HepG2 (cell line): ENCODE measurements around the gene ZNF365. TPM values are rescaled to one million over a fixed set of nuclear protein-coding genes. Genes with fewer than 3 reads are reported as not detected.

ENCODE experiments used
- ATAC-seq: fragments of 200-7000 bp; cut with Tn5 transposase; 3 replicates; pipeline ENCODE4 v1.9.1; 2020; ENCODE audit warnings: mild to moderate bottlenecking, moderate library complexity
- BruUV-seq: library from RNA; stranded (reverse); fragments of 400-500 nt; replicated peaks from 2 replicates; lab custom pipeline; 2021; lab: Mats Ljungman, UMichigan
- CTCF ChIA-PET: fragments of 300-600 bp; formaldehyde crosslinking; extraction: SDS; loops from one replicate; lab custom pipeline; 2021; ENCODE audit warnings: low total read pairs, inconsistent platforms, low intra/inter-chr PET ratio; lab: Yijun Ruan, JAX
- POLR2A ChIA-PET: fragments of 350-600 bp; sonication (Branson Sonifier 250); formaldehyde crosslinking; loops from one replicate; lab custom pipeline; 2020; ENCODE audit warnings: antibody characterized with exemption, inconsistent platforms; lab: Yijun Ruan, JAX
- DNase-seq: peaks from one replicate; pipeline ENCODE4 v3.0.0-alpha.2; 2015; ENCODE audit warnings: low spot score
- FAIRE-seq: peaks from 3 replicates; lab custom pipeline; 2011; peaks lifted over from hg19 to GRCh38; lab: Jason Lieb, UNC
- H2AFZ ChIP-seq: one replicate; pipeline ENCODE4 v1.6.1; 2011; ENCODE audit warnings: low read length, inconsistent platforms
- H3K27ac ChIP-seq: fragments of 300-600 bp; 3 replicates; pipeline ENCODE4 v1.8.0; 2011; ENCODE audit warnings: mixed run types, mild to moderate bottlenecking, mixed read lengths, low read length, inconsistent platforms; ENCODE audit not compliant: insufficient read depth; ENCODE audit errors: extremely low read length
- H3K27me3 ChIP-seq, 2 experiments: fragments of 200-600 bp in 1 of 2; 2 replicates in 1 of 2; 3 replicates in 1 of 2; pipeline versions ENCODE4 v1.6.0 to v1.8.0; 2011; ENCODE audit warnings: low read length in 2 of 2, mild to moderate bottlenecking in 2 of 2, moderate library complexity in 2 of 2, inconsistent platforms in 1 of 2; ENCODE audit not compliant: insufficient read depth in 2 of 2, control insufficient read depth in 1 of 2
- H3K36me3 ChIP-seq, 2 experiments: fragments of 200-600 bp in 1 of 2; replicated peaks in 1 of 2; 2 replicates in 1 of 2; 3 replicates in 1 of 2; pipeline versions ENCODE4 v1.5.1 to v1.8.0; 2011; ENCODE audit warnings: low read length in 2 of 2, inconsistent platforms in 1 of 2; ENCODE audit not compliant: insufficient read depth in 2 of 2, control insufficient read depth in 1 of 2
- H3K4me1 ChIP-seq: 2 replicates; pipeline ENCODE4 v1.5.1; 2012; ENCODE audit warnings: low read length, inconsistent platforms; ENCODE audit not compliant: insufficient read depth
- H3K4me2 ChIP-seq: 2 replicates; pipeline ENCODE4 v1.6.0; 2011; ENCODE audit warnings: low read depth, low read length, inconsistent platforms
- H3K4me3 ChIP-seq, 3 experiments: fragments of 200-600 bp in 1 of 3; sonication (generic), shearing (Covaris generic) in 1 of 3; replicated peaks in 1 of 3; 2 replicates each; pipeline ENCODE4 v1.5.1; 2011 to 2016; ENCODE audit warnings: low read length in 3 of 3, inconsistent platforms in 2 of 3, low read depth in 2 of 3, mild to moderate bottlenecking in 2 of 3, control low read depth in 1 of 3, mixed read lengths in 1 of 3; ENCODE audit not compliant: insufficient read depth in 1 of 3
- H3K79me2 ChIP-seq: one replicate; pipeline ENCODE4 v1.6.1; 2011; ENCODE audit warnings: low read length, inconsistent platforms; ENCODE audit not compliant: insufficient read depth
- H3K9ac ChIP-seq: 2 replicates; pipeline ENCODE4 v1.6.0; 2011; ENCODE audit warnings: mild to moderate bottlenecking, low read depth, low read length, inconsistent platforms; ENCODE audit not compliant: insufficient read depth
- H3K9me3 ChIP-seq: 2 replicates; pipeline ENCODE4 v1.5.1; 2012; ENCODE audit warnings: mild to moderate bottlenecking, low read length
- H4K20me1 ChIP-seq: 2 replicates; pipeline ENCODE4 v1.6.0; 2011; ENCODE audit warnings: inconsistent platforms, mild to moderate bottlenecking, low read length, moderate library complexity; ENCODE audit not compliant: insufficient read depth
- GFI1 ChIP-seq: sonication (generic); formaldehyde crosslinking; IDR thresholded peaks from 2 replicates; pipeline ENCODE4 v1.5.0; 2020; ENCODE audit warnings: missing genetic modification reagents, mild to moderate bottlenecking, borderline replicate concordance
- HES4 ChIP-seq: sonication (generic); formaldehyde crosslinking; IDR thresholded peaks from 2 replicates; pipeline ENCODE4 v1.9.0; 2021; ENCODE audit warnings: mild to moderate bottlenecking, missing genetic modification reagents, borderline replicate concordance
- RNF219 ChIP-seq: sonication (generic); formaldehyde crosslinking; IDR thresholded peaks from 2 replicates; pipeline ENCODE4 v1.5.0; 2020; ENCODE audit warnings: mild to moderate bottlenecking, missing genetic modification reagents
- SALL1 ChIP-seq: sonication (generic); formaldehyde crosslinking; IDR thresholded peaks from 2 replicates; pipeline ENCODE4 v1.8.0; 2022; ENCODE audit warnings: mild to moderate bottlenecking, missing genetic modification reagents
- SRF ChIP-seq: IDR thresholded peaks from 2 replicates; pipeline ENCODE4 v1.6.1; 2011; ENCODE audit warnings: mild to moderate bottlenecking, low read depth, low read length, moderate library complexity
- THYN1 ChIP-seq: sonication (generic); formaldehyde crosslinking; IDR thresholded peaks from 2 replicates; pipeline ENCODE4 v1.8.1; 2023; ENCODE audit warnings: low read depth, mild to moderate bottlenecking, moderate library complexity, missing genetic modification reagents, borderline replicate concordance
- ZNF503 ChIP-seq: sonication (generic); formaldehyde crosslinking; IDR thresholded peaks from 2 replicates; pipeline ENCODE4 v1.4.0; 2020; ENCODE audit warnings: missing genetic modification reagents
- ZNF615 ChIP-seq: sonication (generic); formaldehyde crosslinking; IDR thresholded peaks from 2 replicates; pipeline ENCODE4 v1.5.0; 2020; ENCODE audit warnings: mild to moderate bottlenecking, missing genetic modification reagents, borderline replicate concordance
- ZNF800 ChIP-seq: sonication (generic); formaldehyde crosslinking; IDR thresholded peaks from 2 replicates; pipeline ENCODE4 v1.4.0; 2020; ENCODE audit warnings: missing genetic modification reagents
- WGBS: methylation state at CpG from one replicate; pipeline ENCODE4 v1.1.6; 2017; ENCODE audit warnings: low lambda C conversion rate; 5-methylcytosine and 5-hydroxymethylcytosine counted together
- in situ Hi-C: cut with HindIII; loops from 2 replicates; pipeline ENCODE4 v1.10.0; 2017; ENCODE audit warnings: low pct_unique_long_range_greater_than_20kb; ENCODE audit not compliant: extremely low pct_ligation_motif_present
- intact Hi-C: fragments of 100-400 bp; cut with micrococcal nuclease; formaldehyde crosslinking; loops from one replicate; pipeline ENCODE4 v1.10.0; 2022; ENCODE audit not compliant: unreplicated experiment
- polyA plus RNA-seq, 8 experiments: library from polyadenylated mRNA; depleted of rRNA in 3 of 8; stranded (reverse) in 7 of 8; unstranded in 1 of 8; fragments of >200 nt; fragmentation: Illumina TruSeq in 4 of 8; extraction: Trizol in 4 of 8; gene quantifications; 2 replicates each; pipeline versions ENCODE4 v1.2.1 to v1.2.3, GENCODE V29; 2011 to 2016; ENCODE audit warnings: low read depth in 4 of 8, missing spikeins in 1 of 8, mixed read lengths in 1 of 8; ENCODE audit not compliant: insufficient read depth in 1 of 8
- total RNA-seq, 5 experiments: library from RNA; depleted of rRNA; stranded (reverse); fragments of >200 nt; fragmentation: Illumina TruSeq; extraction: Trizol; gene quantifications; 2 replicates each; pipeline ENCODE4 v1.2.3, GENCODE V29; 2016; ENCODE audit warnings: low read depth in 1 of 5

ZNF365 gene
- total and polyA plus RNA-seq, 2 of the 13 experiments (the other 11 are each of a cell fraction or from before 2014, with no cell fraction given): not detected

GRCh38 chr10:62384447-62385081 is 10.4 kb downstream of the ZNF365 start:
- H4K20me1 ChIP-seq: no peaks in the 10 kb centered on the region
- no peak overlapping the region for H3K4me2 ChIP-seq
- H3K9ac ChIP-seq: no peak overlapping the region
- ChIA-PET POLR2A (no interaction called here), CTCF (no interaction called here)
- intact Hi-C loops: no loop called here
- peaks cover 0 to 15% of the 10 kb centered on the region in 2 experiments; a peak in 4 of 5 replicates for H3K27me3 ChIP-seq
- no TSS peak for BruUV-seq
- ATAC-seq (no peak), FAIRE-seq (no peak)
- no peaks in the 10 kb centered on the region for H3K4me1 ChIP-seq
- no peaks in the 10 kb centered on the region for H3K79me2 ChIP-seq
- H3K4me3 ChIP-seq: no peak overlapping the region
- no peak overlapping the region for H3K27ac ChIP-seq
- no peak for TF ChIP-seq THYN1 (CRISPR knock-in tag)
- no peak for TF ChIP-seq ZNF503 (CRISPR knock-in tag)
- TF ChIP-seq, all 625 proteins: peak for 0
- H2AFZ ChIP-seq: no peak overlapping the region
- no peaks in the 10 kb centered on the region for H3K9me3 ChIP-seq
- no peaks in the 10 kb centered on the region for H3K36me3 ChIP-seq
- in situ Hi-C loops: no loop called here
- DNase-seq: no peak
- WGBS: 5% methylated on average over 4 of the region's 4 CpGs

- no peak overlapping the region for H3K4me2 ChIP-seq
- FAIRE-seq (no peak), ATAC-seq (no peak), DNase-seq (no peak)
- BruUV-seq: no TSS peak
- no peak overlapping the region for H3K27ac ChIP-seq
- in situ Hi-C loops: no loop called here
- H3K9me3 ChIP-seq: no peaks in the 10 kb centered on the region
- peaks cover 0 to 15% of the 10 kb centered on the region in 2 experiments; a peak in 4 of 5 replicates for H3K27me3 ChIP-seq
- POLR2A ChIA-PET: no interaction called here
- CTCF ChIA-PET: no interaction called here
- 12% methylated on average over 4 of the region's 4 CpGs for WGBS
- no peak overlapping the region for H3K4me3 ChIP-seq
- no peaks in the 10 kb centered on the region for H4K20me1 ChIP-seq
- no peaks in the 10 kb centered on the region for H3K36me3 ChIP-seq
- intact Hi-C loops: no loop called here
- H3K79me2 ChIP-seq: no peaks in the 10 kb centered on the region
- no peak overlapping the region for H3K9ac ChIP-seq
- no peak overlapping the region for H2AFZ ChIP-seq
- H3K4me1 ChIP-seq: no peaks in the 10 kb centered on the region
- TF ChIP-seq RNF219 (CRISPR knock-in tag) (no peak), SALL1 (CRISPR knock-in tag) (no peak), HES4 (no peak), GFI1 (CRISPR knock-in tag) (no peak), SRF (no peak), ZNF800 (CRISPR knock-in tag) (no peak), ZNF615 (CRISPR knock-in tag) (no peak)
These were observed 12.5 kb downstream of the ZNF365 start for GRCh38 chr10:62386356-62387320.
